PFSK-1 (cell line): ENCODE data around the gene SEL1L2.

ENCODE experiments used
- POLR2AphosphoS5 ChIP-seq: IDR thresholded peaks from 2 replicates; pipeline ENCODE4 v1.6.1; 2012; ENCODE audit warnings: low read depth, mild to moderate bottlenecking, control low read depth, low read length, moderate library complexity
- REST ChIP-seq, 2 experiments: IDR thresholded peaks; 2 replicates each; pipeline versions ENCODE4 v1.6.1 to v1.8.0; 2011 to 2012; ENCODE audit warnings: low read depth in 2 of 2, low read length in 2 of 2, control low read depth in 1 of 2, inconsistent platforms in 1 of 2, mild to moderate bottlenecking in 1 of 2, moderate library complexity in 1 of 2; ENCODE audit not compliant: insufficient read depth in 1 of 2
- SIN3A ChIP-seq: IDR thresholded peaks from 2 replicates; pipeline ENCODE4 v1.6.1; 2012; ENCODE audit warnings: mild to moderate bottlenecking, low read length, moderate library complexity, borderline replicate concordance; ENCODE audit not compliant: insufficient read depth
- TAF1 ChIP-seq: IDR thresholded peaks from 2 replicates; pipeline ENCODE4 v1.6.1; 2012; ENCODE audit warnings: low read length, control low read depth, borderline replicate concordance; ENCODE audit not compliant: insufficient read depth

GRCh38 chr20:13865791-13866351 lies 124.5 kb downstream of the SEL1L2 start:
- TF ChIP-seq REST (IDR thresholded peaks at IDR 0.05; ENCODE audit: insufficient read depth in 1 of 2, low read depth in 2 of 2, low read length in 2 of 2) (no peak), POLR2AphosphoS5 (no peak), TAF1 (no peak), SIN3A (no peak)
